ENCODE results near the gene PTPN1.
"Not testable (repeated sequence)": the region's sequence is repeated elsewhere in the genome, so short reads cannot be mapped to it uniquely, and the experiment has no call there.

DNA sequence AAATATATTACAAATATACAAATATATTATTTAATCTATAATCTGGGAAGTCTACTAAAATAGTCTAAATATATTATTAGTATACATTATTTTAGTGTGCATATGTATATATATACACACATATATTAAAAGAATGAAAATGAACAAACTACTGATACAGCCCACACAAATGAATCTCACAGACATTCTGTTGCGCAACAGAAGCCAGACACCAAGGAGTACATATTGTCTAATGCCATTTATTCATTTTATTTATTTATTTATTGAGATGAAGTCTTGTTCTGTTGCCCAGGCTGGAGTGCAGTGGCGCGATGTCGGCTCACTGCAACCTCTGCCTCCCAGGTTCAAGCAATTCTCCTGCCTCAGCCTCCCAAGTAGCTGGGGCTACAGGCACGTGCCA, 35.8 kb upstream of the PTPN1 start:
- TF ChIP-seq, protein P1, sequence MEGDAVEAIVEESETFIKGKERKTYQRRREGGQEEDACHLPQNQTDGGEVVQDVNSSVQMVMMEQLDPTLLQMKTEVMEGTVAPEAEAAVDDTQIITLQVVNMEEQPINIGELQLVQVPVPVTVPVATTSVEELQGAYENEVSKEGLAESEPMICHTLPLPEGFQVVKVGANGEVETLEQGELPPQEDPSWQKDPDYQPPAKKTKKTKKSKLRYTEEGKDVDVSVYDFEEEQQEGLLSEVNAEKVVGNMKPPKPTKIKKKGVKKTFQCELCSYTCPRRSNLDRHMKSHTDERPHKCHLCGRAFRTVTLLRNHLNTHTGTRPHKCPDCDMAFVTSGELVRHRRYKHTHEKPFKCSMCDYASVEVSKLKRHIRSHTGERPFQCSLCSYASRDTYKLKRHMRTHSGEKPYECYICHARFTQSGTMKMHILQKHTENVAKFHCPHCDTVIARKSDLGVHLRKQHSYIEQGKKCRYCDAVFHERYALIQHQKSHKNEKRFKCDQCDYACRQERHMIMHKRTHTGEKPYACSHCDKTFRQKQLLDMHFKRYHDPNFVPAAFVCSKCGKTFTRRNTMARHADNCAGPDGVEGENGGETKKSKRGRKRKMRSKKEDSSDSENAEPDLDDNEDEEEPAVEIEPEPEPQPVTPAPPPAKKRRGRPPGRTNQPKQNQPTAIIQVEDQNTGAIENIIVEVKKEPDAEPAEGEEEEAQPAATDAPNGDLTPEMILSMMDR (IDR thresholded peaks at IDR 0.05; ENCODE audit: low read depth, low read length, poor library complexity, severe bottlenecking) = not testable (repeated sequence)
- not testable (repeated sequence) for TF ChIP-seq EZH2phosphoT487 (IDR thresholded peaks at IDR 0.05; ENCODE audit: borderline replicate concordance, low read length)

Data from DOHH2 (cell line).